NCI-H2107 treated with DMSO at 0.1 percent for 48 hours (cell line): Measurements from ENCODE around the gene PEAK3.

Experiments used
- DNase-seq: peaks from one replicate; lab custom pipeline; 2025; ENCODE audit not compliant: unreplicated experiment; lab: John Stamatoyannopoulos, UW

Gene PEAK3

DNA sequence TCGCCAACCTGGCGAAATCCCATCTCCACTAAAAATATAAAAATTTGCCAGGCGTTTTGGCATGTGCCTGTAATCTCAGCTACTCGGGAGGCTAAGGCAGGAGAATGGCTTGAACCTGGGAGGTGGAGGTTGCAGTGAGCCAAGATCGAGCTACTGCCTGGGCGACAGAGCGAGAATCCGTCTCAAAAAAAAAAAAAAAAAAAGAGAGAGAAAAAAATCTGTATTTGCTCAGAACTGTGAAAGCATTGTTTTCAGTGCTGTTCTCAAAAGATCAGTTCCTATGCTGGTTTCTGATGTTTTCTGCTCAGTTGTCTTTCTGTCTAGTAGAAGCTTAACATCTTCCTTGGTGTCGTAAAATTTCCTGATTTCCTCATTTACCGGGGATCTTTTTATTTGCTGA, 42.8 kb downstream of the PEAK3 start:
- DNase-seq, result no peak

DNA sequence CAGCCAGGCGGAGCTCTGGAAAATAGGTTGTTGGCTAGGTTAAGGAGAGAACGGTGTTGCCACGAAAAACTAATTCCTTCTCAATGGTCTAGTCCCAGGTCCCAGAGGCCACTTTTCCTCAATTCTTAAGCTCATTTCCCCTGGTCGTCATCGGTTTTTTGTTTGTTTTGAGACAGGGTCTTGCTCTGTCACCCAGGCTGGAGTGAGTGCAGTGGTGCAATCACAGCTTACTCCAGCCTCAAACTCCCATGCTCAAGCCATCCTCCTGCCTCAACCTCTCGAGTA, 44.2 kb downstream of the PEAK3 start:
- no peak for DNase-seq

DNA sequence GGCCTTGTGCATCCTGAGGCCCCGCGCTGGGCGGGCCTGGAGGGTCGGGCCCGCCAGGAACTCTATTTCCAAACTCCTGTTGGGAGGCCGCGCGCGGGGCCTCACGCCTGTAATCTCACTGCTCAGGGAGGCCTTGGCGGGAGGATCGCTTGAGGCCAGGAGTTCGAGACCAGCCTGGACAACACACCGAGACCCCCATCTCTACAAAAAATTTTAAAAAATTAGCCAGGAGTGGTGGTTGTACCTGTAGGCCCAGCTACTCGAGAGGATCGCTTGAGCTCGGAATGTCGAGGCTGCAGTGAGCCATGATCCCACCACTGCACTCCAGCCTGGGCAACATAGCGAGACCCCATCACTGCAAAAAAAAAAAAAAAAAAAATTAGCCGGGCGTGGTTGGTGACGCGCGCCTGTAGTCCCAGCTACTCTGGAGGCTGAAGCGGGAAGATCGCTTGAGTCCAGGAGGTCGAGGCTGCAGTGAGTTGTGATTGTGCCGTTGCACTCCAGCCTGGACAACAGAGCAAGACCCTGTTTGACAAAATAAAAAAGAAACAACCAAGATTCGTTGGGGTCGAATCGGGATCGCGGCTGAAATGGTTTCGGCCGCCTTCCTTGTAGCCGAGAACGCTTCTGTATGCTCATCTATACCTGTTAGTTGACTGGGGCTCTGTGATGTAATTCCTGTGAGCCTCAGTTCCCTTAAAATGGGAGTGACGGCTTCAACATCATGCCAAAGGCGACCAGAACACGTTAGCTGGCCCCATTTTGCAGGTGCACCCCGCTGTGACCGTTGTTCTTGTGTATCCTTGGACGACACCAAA, 44.7 kb downstream of the PEAK3 start:
- no peak for DNase-seq

DNA sequence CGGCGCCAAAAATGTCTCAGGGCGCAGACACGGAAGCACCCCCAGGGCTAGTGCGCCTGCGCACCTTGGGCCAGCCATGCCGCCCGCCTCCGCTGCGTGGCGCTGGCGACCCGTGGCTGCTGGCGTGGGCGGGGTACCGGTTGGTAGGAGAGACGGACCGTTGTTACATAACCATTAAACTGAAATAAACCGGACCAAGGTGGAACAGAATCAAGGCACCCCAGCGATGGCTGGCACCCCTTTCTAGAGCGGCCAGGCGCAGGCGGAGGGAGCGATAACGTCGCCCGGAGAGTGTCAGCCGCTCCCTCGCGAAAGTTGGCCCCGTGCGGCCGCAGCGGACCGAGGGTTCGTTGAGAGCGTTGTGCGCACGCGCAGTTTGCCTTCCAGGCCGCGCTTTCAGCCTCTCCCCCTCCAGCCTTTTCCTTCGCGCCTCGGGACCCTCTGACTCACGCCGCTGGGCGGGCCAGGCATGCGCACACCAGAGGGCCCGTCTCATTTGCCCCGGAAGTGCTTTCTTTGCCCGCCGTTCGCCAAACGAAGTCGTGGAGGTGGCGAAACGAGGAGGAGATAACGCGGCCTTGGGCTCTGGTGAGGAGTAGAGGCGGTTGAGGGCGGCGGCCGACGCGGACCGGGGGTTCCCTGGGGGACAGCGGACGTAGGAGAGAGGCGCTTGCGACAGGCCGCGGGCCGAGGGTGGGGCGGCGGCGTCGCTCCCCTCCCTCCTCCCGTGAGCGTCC, 45.5 kb downstream of the PEAK3 start, which contains the start of the genes PLEKHJ1 and SF3A2:
Gene PLEKHJ1, minus strand, starts transcription at position 16 of the 737 bp plus-strand sequence. CDS start 81 bp downstream, outside the sequence.
Gene SF3A2, plus strand, starts transcription at position 511 of the 737 bp plus-strand sequence. CDS start 6,595 bp downstream, outside the sequence.
- peak; percentile 92 for DNase-seq

DNA sequence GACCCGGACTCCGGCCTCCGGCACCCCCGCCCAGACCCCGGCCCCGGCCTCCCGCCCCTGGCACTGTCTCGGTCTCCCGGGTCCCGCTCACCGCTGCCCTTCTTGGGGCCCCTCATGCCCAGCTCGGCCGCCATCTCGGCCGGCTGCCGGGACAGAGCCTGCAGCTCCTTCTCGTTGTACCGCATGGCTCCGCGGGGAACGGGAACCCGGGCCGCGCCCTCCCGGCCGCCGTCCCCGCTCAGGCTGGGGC, 46.0 kb downstream of the PEAK3 start:
- DNase-seq, result no peak

DNA sequence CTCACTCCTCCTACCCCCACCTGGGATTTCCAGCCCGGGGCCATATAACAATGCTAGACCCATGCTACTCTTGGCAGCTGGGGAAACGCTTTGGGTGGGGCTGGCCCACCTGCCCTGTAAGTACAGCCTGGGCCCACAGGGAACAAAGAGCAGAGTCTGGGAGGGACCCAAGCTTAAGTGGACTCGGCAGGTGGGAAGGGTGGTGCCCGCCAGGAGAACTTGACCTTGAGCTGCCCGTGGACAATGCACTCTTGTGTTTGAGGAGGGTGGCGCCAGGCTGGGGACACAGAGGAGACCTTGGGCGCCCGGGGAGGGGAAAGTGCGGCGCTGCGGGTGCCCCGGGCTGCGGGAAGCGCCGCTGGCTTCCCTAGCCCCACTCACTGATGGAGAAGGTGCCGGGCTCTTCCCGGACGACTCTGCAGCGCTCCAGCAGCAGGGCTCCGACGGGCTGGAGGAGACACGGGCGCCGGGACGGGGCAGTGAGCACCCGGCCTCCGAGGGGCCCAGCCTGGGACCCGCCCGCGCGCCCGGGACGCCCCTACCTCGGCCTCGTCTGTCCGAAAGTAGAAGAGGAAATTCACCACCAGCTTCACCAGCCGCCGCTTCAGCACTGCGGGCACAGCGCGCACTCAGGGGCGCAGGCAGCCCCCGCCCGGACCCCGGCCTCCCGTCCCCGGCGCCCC, 46.5 kb downstream of the PEAK3 start:
- DNase-seq, result peak; percentile 70

DNA sequence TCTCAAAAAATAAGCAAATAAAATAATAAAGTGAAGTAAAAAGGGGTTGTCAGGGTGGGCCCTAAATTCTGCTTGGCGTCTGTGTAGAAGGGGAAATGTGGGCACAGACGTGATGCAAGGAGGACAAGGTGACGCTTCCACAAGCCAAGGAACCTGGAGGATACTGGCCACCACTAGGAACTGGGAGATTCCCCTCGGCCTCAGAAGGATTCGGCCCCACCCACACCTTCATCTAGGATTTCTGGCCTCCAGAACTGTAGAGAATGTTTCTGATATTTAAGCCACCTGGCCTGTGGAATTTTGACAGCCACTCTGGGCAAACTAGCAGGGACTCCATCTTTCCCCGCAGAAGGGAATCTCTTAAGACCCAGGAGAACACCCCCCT, 47.0 kb downstream of the PEAK3 start:
- no peak for DNase-seq

DNA sequence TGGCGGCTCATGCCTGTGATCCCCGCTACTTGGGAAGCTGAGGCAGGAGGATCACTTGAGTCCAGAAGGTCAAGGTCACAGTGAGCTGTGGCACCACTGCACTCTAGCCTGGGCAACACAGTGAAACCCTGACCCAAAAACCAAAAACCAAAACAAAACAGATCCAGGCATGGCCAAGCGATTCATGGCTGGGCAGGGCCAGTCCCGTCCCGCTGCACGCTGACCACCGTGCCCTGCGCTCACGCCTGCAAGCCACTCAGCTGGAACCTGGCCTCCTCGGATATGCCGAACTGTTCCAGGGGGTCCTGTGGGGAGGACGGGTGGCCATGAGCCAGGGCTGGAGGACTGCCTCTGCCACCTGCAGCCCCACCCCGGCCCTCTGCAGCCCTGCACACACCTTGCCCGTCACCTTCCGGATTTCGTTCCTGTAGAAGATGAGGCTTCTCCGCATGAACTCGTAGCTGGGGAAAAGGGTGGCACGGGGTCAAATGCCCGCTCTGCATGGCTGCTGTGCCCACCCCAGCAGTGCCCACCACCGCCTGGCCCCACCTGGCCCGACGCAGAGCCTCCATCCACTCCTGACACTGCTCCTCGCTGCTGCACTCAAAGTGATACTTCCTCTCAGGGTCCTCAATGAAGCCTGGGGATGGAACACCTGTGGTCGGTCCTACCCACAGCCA, 48.2 kb downstream of the PEAK3 start:
- DNase-seq, result no peak

DNA sequence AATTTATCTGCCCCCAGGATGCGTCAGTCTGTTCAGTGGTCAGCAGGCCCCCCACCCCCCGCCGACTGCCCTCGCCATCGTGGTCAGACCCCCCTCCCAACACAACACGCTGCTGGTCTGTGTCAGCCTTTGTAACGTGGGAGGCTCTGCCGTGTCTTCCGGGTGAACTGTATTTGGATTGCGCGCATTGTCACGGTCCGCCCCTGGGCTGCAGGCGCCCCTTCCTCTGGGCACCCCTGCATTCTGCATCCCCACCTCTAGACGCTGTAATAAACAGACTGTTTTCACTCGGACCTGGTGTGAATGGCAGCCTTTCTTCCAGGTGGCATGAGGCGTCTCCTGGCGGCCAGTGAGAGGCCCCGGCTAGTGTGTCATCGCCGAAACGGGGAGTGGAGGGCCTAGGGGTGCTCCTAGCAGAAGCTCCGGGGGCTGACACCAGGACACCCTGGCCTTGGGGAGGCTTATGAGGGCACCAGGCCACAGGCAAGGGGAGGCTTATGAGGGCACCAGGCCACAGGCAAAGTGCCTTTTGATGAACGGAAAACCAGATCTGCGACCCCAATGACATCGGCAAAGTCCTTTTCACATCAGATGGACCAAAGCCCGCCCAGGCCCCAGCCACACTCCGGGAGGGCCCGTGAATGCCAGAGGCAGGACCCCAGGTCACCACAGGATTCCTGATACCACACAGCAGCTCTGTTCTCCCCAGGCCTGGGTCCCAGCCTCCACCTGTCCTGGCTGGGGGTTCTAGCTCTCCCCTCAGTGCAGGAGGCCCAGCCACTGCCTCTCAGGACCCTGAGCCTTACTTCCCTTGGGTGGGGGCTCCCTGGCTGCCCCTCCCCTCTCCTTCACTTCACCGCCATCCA, 49.5 kb downstream of the PEAK3 start:
- DNase-seq, result no peak

DNA sequence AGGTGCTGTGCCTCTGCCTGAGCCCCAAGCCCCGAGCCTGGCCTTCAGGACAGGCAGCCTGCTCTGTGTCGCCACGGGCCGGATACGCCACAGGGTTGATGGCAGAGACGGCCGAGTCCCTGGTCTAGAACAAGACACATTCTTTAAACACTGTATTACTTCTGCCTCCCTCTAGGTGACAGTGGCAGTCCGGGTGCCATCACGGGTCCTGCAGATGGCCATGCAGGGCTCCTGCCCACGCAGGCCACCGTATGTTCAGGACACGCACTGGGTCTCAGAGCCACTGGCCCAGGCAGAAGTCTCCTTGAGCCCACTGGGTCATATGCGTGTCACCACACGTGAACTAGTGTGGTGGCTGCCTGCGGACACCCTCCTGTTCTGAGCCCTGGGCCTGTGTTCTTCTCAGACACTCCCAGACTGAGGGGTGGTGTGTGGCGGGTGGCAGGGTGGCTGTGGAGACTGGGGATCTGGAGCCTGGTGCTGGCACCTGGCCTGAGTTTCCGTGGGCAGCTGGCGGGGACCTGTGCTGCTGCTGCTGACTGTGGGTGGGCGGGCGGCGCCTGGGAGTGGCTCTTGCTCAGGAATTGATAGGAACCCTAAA, 50.3 kb downstream of the PEAK3 start:
- DNase-seq, result no peak

DNA sequence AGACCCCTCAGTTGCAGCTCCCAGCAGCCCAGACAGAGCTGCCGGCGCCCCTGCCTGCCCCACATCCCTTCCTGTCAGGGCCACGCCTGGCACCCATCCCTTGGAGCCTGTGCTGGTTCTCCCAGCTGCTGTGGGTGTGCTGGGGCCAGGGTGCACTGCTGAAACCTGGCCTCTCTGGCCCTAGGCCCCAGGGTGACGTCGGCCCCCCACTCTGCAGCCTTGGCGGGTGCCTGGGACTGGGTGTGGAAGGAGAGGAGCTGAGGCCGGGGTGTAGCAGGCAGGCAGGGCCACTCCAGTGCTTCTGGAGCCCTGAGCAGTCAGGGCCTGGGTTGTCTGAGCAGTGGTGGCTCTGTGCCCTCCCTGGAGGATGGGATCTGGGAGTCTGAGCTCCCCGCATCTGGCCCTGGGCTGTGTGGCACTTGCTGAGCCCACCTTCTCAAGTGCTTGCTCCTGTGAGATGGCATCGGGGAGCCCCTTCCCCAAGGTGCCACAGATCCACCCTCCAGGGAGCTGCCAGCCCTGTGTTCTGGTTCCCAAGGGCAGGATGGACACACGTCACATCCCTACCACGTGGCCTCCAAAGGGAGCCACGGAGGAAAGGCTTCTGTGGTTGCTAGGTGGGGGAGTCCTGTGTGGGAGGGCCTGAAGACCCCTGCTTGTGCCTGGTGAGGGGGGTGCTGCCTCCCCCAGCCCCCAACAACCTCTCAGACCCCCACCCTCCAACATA, 51.0 kb downstream of the PEAK3 start:
- no peak for DNase-seq

DNA sequence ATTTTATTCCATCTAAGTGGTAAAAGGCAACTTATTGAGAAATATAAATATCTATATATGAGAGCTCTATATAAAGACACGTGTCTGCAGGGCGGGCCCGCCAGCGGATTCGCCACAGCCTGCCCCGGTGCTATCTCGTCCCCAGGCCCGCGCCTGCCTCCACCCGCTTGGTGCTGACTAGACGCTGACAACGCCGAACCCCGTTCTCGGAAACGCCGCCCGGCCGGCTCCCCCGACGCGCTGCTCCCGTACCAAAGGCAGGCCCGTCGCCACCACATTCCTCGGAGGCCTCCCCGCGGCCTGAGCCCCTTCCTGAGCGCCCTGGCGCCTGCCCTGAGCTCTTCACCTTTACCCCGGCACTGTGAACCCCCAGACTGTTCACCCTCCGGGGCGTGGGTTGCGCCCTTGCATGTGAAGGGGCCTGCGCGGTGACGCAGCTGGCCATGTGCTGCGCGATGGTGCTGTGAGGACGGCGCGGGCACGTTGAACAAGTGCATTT, 51.9 kb downstream of the PEAK3 start:
- no peak for DNase-seq

DNA sequence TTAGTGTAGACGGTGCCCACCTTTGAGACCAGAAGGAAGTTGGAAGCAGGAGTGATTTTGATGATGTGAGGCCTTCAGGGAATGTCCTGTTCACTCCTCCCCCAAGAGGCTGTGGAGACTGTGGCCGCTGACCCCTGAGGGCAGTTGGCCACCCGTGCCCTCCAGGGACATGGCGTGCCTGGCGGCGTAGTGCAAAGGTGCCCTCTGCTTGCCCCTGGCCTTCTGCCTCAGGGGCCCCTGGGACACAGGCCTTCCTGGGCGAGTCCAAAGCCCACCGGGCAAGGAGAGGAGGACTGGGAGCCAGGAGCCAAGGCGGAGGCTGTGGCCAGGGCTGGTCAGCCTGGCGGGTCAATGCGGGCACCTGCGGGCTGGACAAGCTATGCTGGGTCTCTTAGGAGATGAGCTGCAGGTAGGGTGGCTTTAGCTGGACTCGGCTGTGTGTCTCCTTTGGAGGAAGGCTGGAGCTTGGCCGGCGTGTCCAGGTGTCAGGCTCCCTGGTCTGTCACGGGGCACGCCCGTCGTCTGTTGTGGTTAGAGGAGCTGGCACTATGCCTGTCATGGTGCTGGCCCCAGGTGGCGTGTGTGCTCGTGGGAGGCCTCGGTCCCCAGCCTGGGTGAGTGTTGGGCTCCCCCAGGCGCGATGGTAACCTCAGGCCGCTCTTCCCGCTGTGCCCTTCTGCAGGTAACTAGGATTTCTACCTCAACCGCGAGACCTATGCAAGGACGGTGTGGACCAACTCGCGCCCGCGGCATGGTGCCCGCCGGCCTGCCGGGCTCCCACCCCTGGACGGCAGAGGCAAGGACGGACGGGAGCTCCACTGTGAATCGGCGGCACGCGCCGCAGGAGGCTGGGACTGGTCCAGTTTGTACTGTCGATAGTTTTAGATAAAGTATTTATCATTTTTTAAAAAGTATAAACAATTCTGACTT, 52.6 kb downstream of the PEAK3 start:
- DNase-seq, result no peak

DNA sequence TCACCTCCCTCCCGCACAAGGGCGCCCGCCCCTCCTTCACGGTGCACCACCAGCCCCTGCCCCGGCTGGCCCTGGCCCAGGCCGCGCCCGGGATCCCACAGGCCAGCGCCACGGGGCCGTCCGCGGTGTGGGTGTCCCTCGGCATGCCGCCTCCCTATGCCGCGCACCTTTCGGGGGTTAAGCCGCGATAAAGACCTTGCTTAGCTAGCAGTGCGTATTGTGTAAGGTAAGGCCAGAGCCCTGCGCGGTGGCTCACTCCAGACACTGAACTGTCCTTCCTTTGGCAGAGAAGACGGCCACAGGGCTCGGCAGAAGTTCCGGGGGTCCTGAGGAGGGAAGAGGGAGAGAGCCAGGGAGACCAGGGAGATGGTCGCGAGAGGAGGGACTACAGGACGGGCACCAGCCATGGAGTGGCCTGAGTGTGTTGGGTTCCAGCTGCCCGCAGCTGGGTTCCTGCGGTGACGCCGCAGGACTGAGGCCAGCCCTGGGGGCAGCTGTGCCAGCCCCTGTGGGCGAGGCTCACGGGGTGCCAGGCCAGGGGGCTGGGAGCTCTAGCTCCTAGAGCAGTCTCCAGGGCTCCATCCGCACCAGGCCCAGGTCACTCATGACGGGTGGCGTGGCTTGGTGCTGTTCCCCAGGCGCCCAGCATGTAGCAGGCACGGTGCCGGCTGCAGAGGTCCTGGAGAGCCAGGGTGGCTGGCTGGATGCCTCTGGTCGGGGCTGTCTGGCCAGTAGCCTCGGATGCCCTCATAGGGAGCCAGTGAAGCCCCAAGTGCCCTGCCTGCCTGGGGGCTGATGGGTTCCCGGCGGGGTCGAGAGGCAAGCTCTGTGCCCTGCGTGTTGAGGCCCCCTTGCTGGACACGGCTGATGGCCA, 53.6 kb downstream of the PEAK3 start:
- no peak for DNase-seq

DNA sequence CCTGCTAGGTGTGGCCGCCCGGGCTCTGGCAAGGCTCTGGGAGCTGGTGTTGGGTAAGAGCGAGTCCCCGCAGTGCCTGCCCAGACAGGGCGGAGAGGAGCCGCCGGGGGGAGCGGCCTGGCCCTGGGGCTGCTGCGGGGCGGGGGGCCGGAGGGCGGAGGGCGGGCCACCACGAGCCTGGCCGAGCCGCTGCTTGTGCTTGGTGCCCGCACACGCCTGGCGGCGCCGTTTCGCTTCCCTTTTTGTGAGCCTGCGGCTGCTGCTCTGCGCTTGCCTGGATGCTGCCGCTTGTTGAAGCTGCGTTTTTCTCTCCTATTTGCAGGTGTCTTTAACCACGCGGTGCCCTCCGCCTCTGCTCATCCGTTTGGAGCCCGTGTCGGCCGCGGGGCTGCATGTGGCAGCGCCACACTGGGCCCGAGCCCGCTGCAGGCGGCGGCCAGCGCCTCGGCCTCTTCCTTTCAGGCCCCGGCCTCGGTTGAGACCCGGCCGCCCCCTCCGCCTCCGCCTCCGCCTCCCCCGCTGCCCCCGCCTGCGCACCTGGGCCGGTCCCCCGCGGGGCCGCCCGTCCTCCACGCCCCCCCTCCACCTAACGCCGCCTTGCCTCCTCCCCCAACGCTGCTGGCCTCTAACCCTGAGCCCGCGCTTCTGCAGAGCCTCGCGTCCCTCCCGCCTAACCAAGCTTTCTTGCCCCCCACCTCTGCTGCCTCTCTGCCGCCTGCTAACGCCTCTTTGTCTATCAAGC, 54.4 kb downstream of the PEAK3 start:
- no peak for DNase-seq

DNA sequence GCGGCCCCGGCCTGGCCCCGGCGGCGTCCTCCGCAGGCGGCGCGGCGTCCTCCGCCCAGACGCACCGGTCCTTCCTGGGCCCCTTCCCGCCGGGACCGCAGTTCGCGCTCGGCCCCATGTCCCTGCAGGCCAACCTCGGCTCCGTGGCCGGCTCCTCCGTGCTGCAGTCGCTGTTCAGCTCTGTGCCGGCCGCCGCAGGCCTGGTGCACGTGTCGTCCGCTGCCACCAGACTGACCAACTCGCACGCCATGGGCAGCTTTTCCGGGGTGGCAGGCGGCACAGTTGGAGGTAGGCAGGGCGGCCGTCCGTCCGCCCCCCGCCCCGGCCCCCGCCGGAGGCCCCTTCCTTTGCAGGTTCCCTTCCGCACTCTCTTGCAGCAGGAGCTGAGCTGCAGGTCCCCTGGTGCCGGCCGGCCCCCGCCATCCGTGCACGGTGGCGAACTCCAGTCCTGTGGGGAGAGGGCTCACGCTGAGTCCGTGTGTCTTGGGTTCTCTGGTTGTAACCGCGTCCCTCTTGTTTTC, 55.1 kb downstream of the PEAK3 start:
- no peak for DNase-seq
